NCI-H2107 treated with DMSO at 0.1 percent for 48 hours (cell line): ENCODE data around the gene SDHA.
"Not testable (repeated sequence)": the region's sequence is repeated elsewhere in the genome, so short reads cannot be mapped to it uniquely, and the experiment has no call there.

Source experiments
- DNase-seq: peaks from one replicate; lab custom pipeline; 2025; ENCODE audit not compliant: unreplicated experiment; lab: John Stamatoyannopoulos, UW

Gene SDHA

GRCh38 chr5:296954-297353, 78.8 kb downstream of the SDHA start:
- not testable (repeated sequence) for DNase-seq

GRCh38 chr5:297448-297847, 79.3 kb downstream of the SDHA start:
- not testable (repeated sequence) for DNase-seq

- DNase-seq, result not testable (repeated sequence)
Measured at GRCh38 chr5:297991-298736, 80.0 kb downstream of the SDHA start.

DNA sequence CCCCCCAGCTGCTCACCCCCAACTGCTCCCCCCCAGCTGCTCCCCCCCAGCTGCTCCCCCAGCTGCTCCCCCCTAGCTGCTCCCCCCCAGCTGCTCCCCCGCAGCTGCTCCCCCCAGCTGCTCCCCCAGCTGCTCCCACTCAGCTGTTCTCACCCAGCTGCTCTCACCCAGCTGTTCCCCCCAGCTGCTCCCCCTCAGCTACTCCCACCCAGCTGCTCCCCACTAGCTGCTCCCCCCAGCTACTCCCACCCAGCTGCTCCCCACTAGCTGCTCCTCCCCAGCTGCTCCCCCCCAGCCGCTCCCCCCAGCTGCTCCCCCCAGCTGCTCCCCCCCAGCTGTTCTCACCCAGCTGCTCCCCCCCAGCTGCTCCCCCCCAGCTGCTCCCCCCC, 80.6 kb downstream of the SDHA start:
- no peak for DNase-seq

DNA sequence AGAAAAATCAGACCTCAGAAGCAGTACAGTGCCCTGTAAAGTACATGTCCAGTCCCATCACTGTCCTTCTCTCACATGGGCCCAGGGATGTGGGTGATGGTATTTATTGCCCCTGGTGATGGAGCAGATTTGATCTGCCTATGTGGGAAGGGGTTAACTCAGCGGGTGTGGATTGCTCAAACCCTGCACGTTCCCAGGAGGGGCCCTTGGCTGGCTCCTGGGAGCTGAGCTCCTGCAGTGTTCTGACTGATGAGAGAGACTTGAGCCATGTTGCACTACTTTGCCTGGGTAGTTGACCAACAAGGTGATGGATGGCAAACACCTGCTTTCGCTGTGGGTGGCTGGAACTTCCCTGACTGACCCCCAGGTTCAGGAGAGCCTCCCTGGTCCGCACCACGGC, 81.8 kb downstream of the SDHA start:
- DNase-seq, result not testable (repeated sequence)

- not testable (repeated sequence) for DNase-seq
Measured at GRCh38 chr5:300691-301435, 82.7 kb downstream of the SDHA start.

- peak; percentile 78 for DNase-seq
Measured at GRCh38 chr5:302416-302815, 84.3 kb downstream of the SDHA start.

DNA sequence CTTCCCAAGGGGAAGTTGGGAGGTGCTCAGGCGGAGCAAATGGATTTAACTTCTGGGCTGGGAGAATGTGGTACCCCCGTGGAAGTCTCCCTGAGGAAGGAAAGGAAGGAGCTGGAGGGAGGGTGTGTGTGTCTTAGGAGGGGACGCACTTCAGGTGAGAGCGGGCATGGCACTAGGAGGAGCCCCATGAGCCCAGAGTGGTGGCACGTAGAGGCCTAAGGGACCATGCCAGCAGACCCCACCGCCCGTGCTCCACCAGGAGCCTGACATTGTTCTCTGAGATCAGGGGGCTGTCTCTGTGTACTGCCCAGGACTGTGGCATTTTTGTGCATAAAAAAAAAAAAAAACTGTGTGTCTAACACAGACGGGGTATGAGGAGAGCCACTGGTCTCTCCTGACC, 84.8 kb downstream of the SDHA start:
- no peak for DNase-seq

DNA sequence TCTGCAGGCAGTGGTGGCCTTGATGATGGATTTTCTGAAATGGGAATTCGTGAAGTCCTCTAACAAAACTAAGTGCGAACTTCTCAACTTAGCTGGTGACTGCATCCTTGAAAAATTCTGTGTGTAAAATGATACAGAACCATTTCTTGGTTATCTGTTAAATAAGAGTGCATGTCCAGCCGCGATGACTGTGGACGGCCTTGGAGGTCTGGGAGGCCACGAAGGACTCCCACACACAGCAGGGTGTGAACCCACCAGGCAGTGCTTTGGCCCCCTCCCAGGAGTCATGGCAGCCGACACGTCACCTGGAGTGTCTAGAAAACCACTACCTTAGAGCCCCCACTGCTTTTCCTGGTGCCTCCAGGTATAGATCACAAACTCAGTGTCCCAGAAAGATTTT, 85.6 kb downstream of the SDHA start:
- not testable (repeated sequence) for DNase-seq

DNA sequence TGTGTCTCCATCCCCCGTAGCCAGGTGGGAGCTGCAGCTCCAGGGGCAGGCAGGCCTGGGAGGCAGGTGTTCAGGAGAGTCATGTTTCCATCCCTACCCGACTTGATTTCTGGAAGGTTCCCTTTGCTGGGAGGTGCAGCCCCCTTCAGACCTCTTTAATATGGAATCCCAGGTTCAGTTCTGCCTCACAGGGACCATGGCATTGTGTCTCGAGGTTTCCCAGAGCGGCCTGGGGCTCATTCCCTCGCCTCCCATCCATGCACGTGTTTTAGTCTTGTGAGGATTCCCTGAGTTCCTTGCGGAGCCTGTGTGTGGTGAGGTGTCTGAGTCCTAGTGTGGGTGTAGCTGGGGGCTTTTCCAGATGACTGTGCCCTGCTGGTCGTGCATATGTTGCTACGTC, 86.9 kb downstream of the SDHA start:
- no peak for DNase-seq

- DNase-seq, result no peak
Measured at GRCh38 chr5:305459-305858, 87.3 kb downstream of the SDHA start.

DNA sequence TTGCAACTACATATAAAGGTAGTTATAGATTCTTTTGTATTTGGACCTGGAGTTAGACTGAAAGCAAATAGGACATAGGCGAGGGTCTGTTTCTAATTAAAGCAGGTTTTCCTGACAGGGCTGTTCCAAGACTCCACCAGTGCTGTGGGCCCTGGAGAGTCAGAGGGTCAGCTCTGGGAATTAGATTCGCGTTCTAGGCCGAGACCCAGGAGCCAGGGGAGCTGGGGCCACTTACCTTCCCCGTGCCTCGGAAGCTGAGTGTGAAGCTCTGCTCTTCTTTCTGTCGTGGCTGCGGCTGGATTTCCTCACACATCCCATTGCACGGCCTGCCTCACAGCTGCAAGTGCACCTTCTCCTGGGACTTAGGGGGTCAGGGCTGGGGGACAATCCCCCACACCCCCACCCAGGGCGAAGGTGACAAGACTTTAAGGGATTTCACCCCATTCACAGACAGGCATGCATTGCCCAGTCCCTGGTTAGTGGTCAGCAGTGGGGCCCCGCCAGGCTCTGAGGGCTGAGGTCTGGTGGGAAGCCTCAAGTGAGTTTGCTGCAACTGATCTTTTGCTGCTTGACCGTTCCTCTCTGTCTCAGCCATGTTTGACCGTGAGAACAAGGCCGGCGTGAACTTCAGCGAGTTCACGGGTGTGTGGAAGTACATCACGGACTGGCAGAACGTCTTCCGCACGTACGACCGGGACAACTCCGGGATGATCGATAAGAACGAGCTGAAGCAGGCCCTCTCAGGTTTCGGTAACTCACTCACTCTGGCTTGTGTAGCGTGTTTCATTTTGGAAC, 88.1 kb downstream of the SDHA start:
- no peak for DNase-seq
